Measurements from ENCODE around the gene SCAI.
"Not testable (repeated sequence)": the region's sequence is repeated elsewhere in the genome, so short reads cannot be mapped to it uniquely, and the experiment has no call there.

SCAI gene

DNA sequence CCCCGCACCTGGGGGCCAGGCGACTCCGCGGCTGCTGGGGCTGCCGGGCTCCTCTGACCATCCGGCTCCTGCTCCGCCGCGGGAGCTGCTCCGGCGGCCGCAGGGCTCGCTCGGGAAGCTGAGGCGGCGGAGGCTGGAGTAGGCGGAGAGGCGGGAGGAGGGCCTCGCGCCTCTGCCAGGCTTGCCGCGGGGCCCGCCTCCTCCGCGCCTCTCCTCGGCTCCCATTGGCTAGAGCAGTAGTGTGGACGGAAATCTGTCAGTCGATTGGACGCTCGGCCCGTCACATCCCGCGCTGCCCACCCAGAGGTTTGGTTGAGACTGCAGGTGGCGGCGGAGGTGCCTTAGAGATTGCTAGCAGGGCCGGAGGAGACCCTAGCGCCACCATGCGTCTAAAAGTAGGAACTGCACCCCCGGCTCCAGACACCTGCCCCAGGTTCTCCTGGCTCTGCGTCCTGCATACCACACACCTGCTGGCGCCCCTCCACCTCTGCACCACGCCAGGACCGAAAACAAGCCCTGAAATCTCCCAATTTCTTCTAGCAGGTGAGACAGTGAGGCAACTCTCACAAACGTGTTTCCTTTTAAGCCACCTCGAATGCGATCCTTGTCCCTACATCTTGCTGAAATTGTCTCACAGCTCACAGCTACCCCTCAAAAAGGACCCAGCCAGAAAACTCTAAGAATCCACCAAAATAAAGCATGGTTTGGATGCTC lies at the start of gene SCAI:
Gene SCAI, minus strand, starts transcription at position 152 of the 714 bp plus-strand sequence. Its CDS starts 91 bp downstream, at position 61.
- peak; percentile 99 for DNase-seq

DNA sequence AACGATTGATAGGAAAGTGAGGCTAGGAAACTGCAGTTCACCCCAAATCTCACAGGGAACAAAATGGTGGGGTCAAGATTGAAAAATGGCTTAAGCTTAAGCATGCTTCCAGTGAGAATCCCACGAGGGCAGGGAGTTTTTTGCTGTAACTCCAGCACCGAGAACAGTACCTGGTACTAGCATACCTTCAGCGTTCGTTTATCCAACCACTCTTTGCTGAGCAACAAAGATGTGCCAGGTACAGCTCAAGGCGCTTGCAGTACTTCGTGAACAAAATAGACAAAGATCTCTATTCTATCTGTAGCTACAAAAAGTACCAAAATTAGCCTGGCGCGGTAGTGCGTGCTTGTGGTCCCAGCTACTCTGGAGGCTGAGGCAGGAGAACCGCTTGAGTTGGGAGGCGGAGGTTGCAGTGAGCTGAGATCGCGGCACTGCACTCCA lies 47.1 kb upstream of the SCAI start:
- DNase-seq = no peak

DNA sequence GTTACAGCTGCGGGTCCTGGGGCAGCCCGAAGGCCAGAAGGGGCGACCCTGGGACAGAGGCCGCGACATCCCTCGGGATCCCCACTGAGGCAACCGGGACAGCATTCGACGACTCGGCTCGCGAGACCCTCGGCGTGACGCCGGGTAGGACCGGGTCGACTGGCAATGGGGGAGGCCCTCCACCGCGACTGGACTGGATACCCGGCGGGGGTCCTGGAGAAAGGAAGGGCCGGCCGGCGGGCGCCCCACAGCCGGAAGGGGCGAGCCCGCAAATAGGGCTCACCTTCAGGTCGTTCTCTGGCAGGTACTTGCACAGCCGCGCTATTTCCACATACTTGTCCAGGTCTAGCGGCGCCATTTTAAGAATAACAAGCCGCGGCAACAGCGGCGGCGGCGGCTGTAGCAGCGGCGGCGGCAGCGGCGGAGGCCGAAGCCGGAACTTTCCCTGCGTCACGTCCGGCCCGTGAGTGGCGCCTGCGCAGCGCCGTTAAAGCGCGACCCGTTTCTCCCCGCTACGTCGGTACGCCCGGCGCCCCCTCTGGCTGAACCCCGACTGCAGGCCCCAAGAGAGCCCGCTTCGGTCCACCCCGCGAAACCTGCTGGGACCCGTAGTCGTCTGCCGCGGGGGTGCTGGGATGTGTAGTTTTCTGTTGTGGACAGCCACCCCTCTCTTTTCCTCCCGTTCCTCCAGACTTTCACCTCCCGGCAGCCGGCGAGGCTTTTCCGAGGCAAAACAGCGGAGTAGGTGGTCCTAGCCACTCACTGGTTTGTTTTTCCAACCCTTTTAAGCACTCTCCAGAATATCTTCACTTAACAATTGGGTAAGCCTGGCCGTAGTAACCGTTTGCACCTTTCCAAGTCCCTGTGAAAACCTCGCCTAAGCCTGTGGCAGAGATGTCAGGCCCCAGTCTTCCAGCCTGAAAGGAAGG lies 46.3 kb upstream of the SCAI start, which contains the start of gene PPP6C:
Gene PPP6C, minus strand, starts transcription at position 443 of the 929 bp plus-strand sequence. Its CDS starts 85 bp downstream, at position 358.
- peak; percentile 95 for DNase-seq

GRCh38 chr9:125189011-125189360 lies 45.7 kb upstream of the SCAI start:
- no peak for DNase-seq

DNA sequence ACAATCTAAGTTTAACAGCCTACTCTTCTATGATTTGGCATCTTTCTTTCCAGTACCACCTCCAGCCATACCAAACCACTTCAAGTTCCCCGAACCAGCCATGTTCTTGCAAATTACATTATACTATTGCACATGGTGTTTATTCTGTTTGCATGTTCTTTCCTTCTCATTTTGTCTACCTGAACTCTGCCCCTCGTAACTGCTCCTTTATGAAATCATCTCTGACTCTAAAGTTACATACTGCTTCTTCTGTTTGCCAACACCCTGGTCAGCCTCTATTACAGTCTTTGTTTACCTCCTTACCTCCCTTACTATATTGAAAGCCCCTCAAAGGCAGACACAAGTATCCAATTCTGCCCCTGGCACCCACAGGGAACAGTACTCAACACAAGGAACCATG lies 40.2 kb upstream of the SCAI start:
- no peak for DNase-seq

DNA sequence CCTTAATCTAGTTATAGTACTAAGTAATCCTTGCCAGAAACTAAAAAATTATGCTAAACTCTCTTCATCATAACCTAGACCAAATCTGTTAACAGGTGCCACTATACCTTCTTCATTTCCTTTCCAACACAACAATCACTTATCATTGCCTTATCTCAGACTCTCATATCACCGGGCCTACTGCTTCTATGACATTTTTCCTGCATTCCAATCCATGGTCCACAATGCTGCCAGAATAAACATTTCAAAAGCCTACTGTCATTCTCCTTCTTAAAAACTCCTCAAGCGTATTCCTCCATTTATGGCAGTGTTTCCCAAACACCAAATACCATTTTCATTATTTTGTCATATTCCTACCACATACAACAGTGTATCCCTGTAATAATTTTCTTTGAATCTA lies 39.7 kb upstream of the SCAI start:
- DNase-seq = no peak

GRCh38 chr9:125181756-125182155 lies 38.4 kb upstream of the SCAI start:
- not testable (repeated sequence) for DNase-seq

- no peak for DNase-seq
These were observed 37.5 kb upstream of the SCAI start for GRCh38 chr9:125180876-125181275.

DNA sequence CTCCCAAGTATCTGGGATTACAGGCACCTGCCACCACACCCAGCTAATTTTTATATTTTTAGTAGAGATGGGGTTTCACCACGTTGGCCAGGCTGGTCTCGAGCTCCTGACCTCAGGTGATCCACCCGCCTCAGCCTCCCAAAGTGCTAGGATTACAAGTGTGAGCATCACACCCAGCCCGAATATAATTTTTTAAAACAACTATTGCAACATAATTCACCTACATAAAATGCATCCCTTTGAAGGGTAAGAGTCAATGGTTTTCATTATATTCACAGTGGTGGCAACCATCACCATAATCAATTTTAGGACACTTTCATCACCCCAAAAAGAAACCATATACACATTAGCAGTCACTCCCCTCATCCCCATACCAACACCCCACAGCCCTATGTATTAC lies 36.4 kb upstream of the SCAI start:
- not testable (repeated sequence) for DNase-seq

DNA sequence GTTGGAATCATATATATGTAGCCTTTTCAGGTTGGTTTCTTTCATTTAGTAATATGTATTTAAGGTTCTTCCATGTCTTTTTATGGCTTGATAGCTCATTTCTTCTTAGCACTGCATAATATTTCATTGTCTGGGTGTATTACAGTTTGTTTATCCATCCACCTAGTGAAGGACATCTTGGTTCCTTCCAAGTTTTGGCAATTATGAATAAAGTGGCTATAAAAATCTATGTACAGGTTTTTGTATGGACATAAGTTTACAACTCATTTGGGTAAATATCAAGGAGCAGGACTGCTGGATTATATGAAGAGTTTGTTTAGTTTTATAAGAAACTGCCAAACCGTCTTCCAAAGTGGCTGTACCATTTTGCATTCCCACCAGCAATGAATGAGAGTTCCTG lies 34.6 kb upstream of the SCAI start:
- DNase-seq = no peak

GRCh38 chr9:125176636-125177035 lies 33.3 kb upstream of the SCAI start:
- DNase-seq = no peak

- DNase-seq = no peak
These were observed 28.9 kb upstream of the SCAI start for GRCh38 chr9:125172031-125172755.

- DNase-seq = no peak
These were observed 26.6 kb upstream of the SCAI start for GRCh38 chr9:125169895-125170294.

GRCh38 chr9:125166762-125167161 lies 23.4 kb upstream of the SCAI start:
- no peak for DNase-seq

DNA sequence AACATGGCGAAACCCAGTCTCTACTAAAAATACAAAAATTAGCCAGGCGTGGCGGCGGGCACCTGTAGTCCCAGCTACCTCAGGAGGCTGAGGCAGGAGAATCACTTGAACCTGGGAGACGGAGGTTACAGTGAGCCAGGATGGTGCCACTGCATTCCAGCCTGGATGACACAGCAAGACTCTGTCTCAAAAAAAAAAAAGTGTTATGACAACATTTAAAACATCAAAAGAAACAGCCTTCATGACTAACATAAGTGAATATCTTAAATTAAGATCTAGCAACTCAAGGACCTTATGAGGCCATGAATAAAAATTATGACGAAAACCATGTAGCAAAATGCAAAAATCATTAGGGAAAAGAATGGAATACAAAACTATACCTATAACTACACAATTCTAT lies 19.6 kb upstream of the SCAI start:
- DNase-seq = not testable (repeated sequence)

GRCh38 chr9:125161284-125161918 lies 18.1 kb upstream of the SCAI start:
- no peak for DNase-seq

- DNase-seq = no peak
These were observed 17.4 kb upstream of the SCAI start for GRCh38 chr9:125160750-125161149.

- no peak for DNase-seq
These were observed 13.2 kb upstream of the SCAI start for GRCh38 chr9:125156551-125156950.

DNA sequence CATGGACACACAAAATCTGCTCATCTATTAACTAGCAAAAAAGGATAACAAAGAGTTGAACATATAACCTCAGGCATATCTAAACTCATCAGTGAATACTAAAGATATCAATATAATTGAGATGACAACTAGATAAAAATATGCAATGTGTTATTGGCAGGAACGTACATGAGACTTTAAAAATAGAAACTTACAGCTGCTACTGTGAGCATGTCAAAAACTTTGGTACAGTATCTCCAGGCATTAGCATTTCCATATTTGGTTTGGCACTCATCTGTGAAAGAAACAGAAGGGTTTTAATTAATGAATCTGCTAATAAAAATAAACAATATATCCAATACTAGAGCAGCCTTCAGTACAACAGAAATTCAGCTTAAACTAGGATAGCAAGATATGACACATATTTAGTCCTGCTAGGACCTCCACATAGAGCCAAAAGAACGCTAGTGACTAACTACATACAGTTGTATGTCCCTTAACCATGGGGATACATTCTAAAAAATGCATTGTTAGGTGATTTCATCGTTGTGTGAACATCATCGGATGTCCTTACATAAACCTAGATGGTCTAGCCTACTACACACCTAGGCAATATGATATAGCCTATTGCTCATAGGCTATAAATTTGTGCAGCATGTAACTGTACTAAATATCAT lies 10.5 kb upstream of the SCAI start:
- no peak for DNase-seq

DNA sequence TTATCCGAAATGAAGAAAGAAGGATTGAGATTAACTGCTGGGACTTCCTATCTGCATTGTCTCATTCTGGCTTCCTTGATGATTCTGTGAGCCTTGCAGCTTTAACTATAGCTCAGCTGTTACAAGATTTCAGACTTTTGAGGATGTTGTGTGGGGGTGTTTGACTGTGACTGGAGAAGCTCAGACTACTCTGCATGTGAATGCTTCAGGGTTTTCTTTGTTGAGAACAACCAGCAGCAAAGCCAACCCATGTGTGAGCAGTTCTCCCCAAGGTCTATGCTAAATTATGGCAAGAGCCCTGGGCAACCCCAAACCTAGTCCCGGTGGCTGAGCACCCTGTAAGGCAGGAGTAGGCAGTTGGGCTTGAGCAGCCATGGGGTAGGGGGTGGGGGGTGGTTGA lies 8.4 kb upstream of the SCAI start:
- no peak for DNase-seq

DNA sequence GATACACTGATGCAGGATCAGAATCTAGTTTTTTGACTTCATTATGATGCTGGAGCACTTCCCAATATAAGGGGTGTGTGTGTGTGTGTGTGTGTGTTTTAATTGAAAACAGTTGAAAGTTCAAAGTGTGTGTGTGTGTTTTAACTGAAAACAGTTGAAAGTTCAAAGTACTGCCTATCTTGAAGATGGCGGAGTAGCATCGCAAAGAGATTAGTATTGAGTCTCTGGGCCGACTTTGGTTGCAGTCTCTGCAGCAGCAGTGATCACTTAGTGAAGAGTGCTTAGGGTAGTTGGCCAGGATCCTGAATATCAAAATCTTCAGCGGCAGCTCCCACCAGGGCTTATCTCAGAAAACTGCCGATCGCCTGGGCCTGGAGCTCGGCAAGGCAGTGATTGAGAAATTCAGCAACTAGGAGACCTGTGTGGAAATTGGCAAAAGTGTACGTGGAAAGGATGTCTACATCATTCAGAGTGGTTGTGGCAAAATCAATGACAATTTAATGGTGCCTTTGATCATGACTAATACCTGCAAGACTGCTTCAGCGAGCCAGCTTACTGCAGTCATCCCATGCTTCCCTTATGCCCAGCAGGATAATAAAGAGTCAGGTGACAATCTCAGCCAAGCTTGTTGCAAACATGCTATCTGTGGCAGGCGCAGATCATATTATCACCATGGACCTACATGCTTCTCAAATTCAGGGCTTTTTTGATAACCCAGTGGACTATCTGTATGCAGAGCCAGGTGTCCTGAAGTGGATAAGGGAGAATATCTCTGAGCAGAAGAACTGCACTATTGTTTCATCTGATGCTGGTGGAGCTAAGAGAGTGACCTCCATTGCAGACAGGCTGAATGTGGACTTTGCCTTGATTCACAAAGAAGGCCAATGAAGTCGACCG lies 7.3 kb upstream of the SCAI start:
- no peak for DNase-seq
